ENCODE data around the gene FGFR3.

The FGFR3 gene

GRCh38 chr4:1792832-1793495 is at the start of gene FGFR3:
TSS of gene FGFR3 (plus strand) at chr4:1793293. CDS start at chr4:1793935, 642 bp downstream.
- no peaks in the 10 kb centered on the region for H3K9me3 ChIP-seq (ENCODE audit: low read length)
- peaks cover 8% of the 10 kb centered on the region for H3K36me3 ChIP-seq (ENCODE audit: insufficient read depth, low read length)
- peaks cover 32% of the 10 kb centered on the region for H3K4me1 ChIP-seq (ENCODE audit: insufficient read depth, low read length)
- H3K27me3 ChIP-seq (ENCODE audit: insufficient read depth, low read length): peaks cover 3% of the 10 kb centered on the region
- H2AFZ ChIP-seq (ENCODE audit: low read depth, low read length): no peak within 1 kb of the TSS
- peak within 1 kb of the TSS; percentile 90 for H3K4me3 ChIP-seq (ENCODE audit: low read length)

GRCh38 chr4:1743551-1743950 is 49.5 kb upstream of the FGFR3 start:
- Histone ChIP-seq H2AFZ (ENCODE audit: low read depth, low read length) (no peak overlapping the region), H3K36me3 (ENCODE audit: insufficient read depth, low read length) (peaks cover 51% of the 10 kb centered on the region), H3K4me1 (ENCODE audit: insufficient read depth, low read length) (peaks cover 8% of the 10 kb centered on the region), H3K9me3 (ENCODE audit: low read length) (peaks cover 1% of the 10 kb centered on the region), H3K27me3 (ENCODE audit: insufficient read depth, low read length) (no peaks in the 10 kb centered on the region), H3K4me3 (ENCODE audit: low read length) (no peak overlapping the region)

GRCh38 chr4:1743975-1744374 is 49.1 kb upstream of the FGFR3 start:
- Histone ChIP-seq H3K4me1 (ENCODE audit: insufficient read depth, low read length) (peaks cover 8% of the 10 kb centered on the region), H3K36me3 (ENCODE audit: insufficient read depth, low read length) (peaks cover 47% of the 10 kb centered on the region), H3K27me3 (ENCODE audit: insufficient read depth, low read length) (no peaks in the 10 kb centered on the region), H3K9me3 (ENCODE audit: low read length) (no peaks in the 10 kb centered on the region), H3K4me3 (ENCODE audit: low read length) (no peak overlapping the region), H2AFZ (ENCODE audit: low read depth, low read length) (no peak overlapping the region)

GRCh38 chr4:1744552-1744951 is 48.5 kb upstream of the FGFR3 start:
- H3K4me3 ChIP-seq (ENCODE audit: low read length): no peak overlapping the region
- H3K4me1 ChIP-seq (ENCODE audit: insufficient read depth, low read length): peaks cover 11% of the 10 kb centered on the region
- H3K27me3 ChIP-seq (ENCODE audit: insufficient read depth, low read length): no peaks in the 10 kb centered on the region
- peaks cover 42% of the 10 kb centered on the region for H3K36me3 ChIP-seq (ENCODE audit: insufficient read depth, low read length)
- H3K9me3 ChIP-seq (ENCODE audit: low read length): no peaks in the 10 kb centered on the region
- no peak overlapping the region for H2AFZ ChIP-seq (ENCODE audit: low read depth, low read length)

GRCh38 chr4:1745165-1745564 is 47.9 kb upstream of the FGFR3 start:
- Histone ChIP-seq H2AFZ (ENCODE audit: low read depth, low read length) (no peak overlapping the region), H3K9me3 (ENCODE audit: low read length) (no peaks in the 10 kb centered on the region), H3K4me3 (ENCODE audit: low read length) (no peak overlapping the region), H3K4me1 (ENCODE audit: insufficient read depth, low read length) (peaks cover 15% of the 10 kb centered on the region), H3K36me3 (ENCODE audit: insufficient read depth, low read length) (peaks cover 36% of the 10 kb centered on the region), H3K27me3 (ENCODE audit: insufficient read depth, low read length) (no peaks in the 10 kb centered on the region)

GRCh38 chr4:1745697-1746096 is 47.4 kb upstream of the FGFR3 start:
- no peak overlapping the region for H2AFZ ChIP-seq (ENCODE audit: low read depth, low read length)
- peaks cover 15% of the 10 kb centered on the region for H3K4me1 ChIP-seq (ENCODE audit: insufficient read depth, low read length)
- H3K36me3 ChIP-seq (ENCODE audit: insufficient read depth, low read length): peaks cover 31% of the 10 kb centered on the region
- no peaks in the 10 kb centered on the region for H3K27me3 ChIP-seq (ENCODE audit: insufficient read depth, low read length)
- no peaks in the 10 kb centered on the region for H3K9me3 ChIP-seq (ENCODE audit: low read length)
- no peak overlapping the region for H3K4me3 ChIP-seq (ENCODE audit: low read length)

GRCh38 chr4:1746265-1746691 is 46.8 kb upstream of the FGFR3 start:
- Histone ChIP-seq H2AFZ (ENCODE audit: low read depth, low read length) (no peak overlapping the region), H3K4me1 (ENCODE audit: insufficient read depth, low read length) (peaks cover 15% of the 10 kb centered on the region), H3K9me3 (ENCODE audit: low read length) (no peaks in the 10 kb centered on the region), H3K27me3 (ENCODE audit: insufficient read depth, low read length) (no peaks in the 10 kb centered on the region), H3K4me3 (ENCODE audit: low read length) (no peak overlapping the region), H3K36me3 (ENCODE audit: insufficient read depth, low read length) (peaks cover 25% of the 10 kb centered on the region)

GRCh38 chr4:1746919-1747602 is 46.0 kb upstream of the FGFR3 start:
- no peaks in the 10 kb centered on the region for H3K27me3 ChIP-seq (ENCODE audit: insufficient read depth, low read length)
- H3K4me1 ChIP-seq (ENCODE audit: insufficient read depth, low read length): peaks cover 15% of the 10 kb centered on the region
- H3K36me3 ChIP-seq (ENCODE audit: insufficient read depth, low read length): peaks cover 17% of the 10 kb centered on the region
- H3K4me3 ChIP-seq (ENCODE audit: low read length): no peak overlapping the region
- H3K9me3 ChIP-seq (ENCODE audit: low read length): no peaks in the 10 kb centered on the region
- no peak overlapping the region for H2AFZ ChIP-seq (ENCODE audit: low read depth, low read length)

- no peaks in the 10 kb centered on the region for H3K27me3 ChIP-seq (ENCODE audit: insufficient read depth, low read length)
- H3K4me1 ChIP-seq (ENCODE audit: insufficient read depth, low read length): peaks cover 15% of the 10 kb centered on the region
- no peak overlapping the region for H3K4me3 ChIP-seq (ENCODE audit: low read length)
- no peak overlapping the region for H2AFZ ChIP-seq (ENCODE audit: low read depth, low read length)
- H3K9me3 ChIP-seq (ENCODE audit: low read length): no peaks in the 10 kb centered on the region
- H3K36me3 ChIP-seq (ENCODE audit: insufficient read depth, low read length): peaks cover 15% of the 10 kb centered on the region
Observed at GRCh38 chr4:1747603-1747967, 45.5 kb upstream of the FGFR3 start.

GRCh38 chr4:1748465-1748995 is 44.6 kb upstream of the FGFR3 start:
- no peaks in the 10 kb centered on the region for H3K9me3 ChIP-seq (ENCODE audit: low read length)
- no peaks in the 10 kb centered on the region for H3K27me3 ChIP-seq (ENCODE audit: insufficient read depth, low read length)
- peaks cover 14% of the 10 kb centered on the region for H3K36me3 ChIP-seq (ENCODE audit: insufficient read depth, low read length)
- H3K4me3 ChIP-seq (ENCODE audit: low read length): peak overlapping the region; percentile 16
- no peak overlapping the region for H2AFZ ChIP-seq (ENCODE audit: low read depth, low read length)
- peaks cover 15% of the 10 kb centered on the region for H3K4me1 ChIP-seq (ENCODE audit: insufficient read depth, low read length)

GRCh38 chr4:1749370-1749769 is 43.7 kb upstream of the FGFR3 start:
- Histone ChIP-seq H3K36me3 (ENCODE audit: insufficient read depth, low read length) (peaks cover 5% of the 10 kb centered on the region), H3K4me3 (ENCODE audit: low read length) (no peak overlapping the region), H2AFZ (ENCODE audit: low read depth, low read length) (no peak overlapping the region), H3K9me3 (ENCODE audit: low read length) (no peaks in the 10 kb centered on the region), H3K4me1 (ENCODE audit: insufficient read depth, low read length) (peaks cover 15% of the 10 kb centered on the region), H3K27me3 (ENCODE audit: insufficient read depth, low read length) (no peaks in the 10 kb centered on the region)

- H2AFZ ChIP-seq (ENCODE audit: low read depth, low read length): no peak overlapping the region
- H3K4me1 ChIP-seq (ENCODE audit: insufficient read depth, low read length): peaks cover 15% of the 10 kb centered on the region
- H3K9me3 ChIP-seq (ENCODE audit: low read length): no peaks in the 10 kb centered on the region
- H3K27me3 ChIP-seq (ENCODE audit: insufficient read depth, low read length): peaks cover 2% of the 10 kb centered on the region
- no peak overlapping the region for H3K4me3 ChIP-seq (ENCODE audit: low read length)
- H3K36me3 ChIP-seq (ENCODE audit: insufficient read depth, low read length): peaks cover under 1% of the 10 kb centered on the region
Observed at GRCh38 chr4:1749826-1750225, 43.3 kb upstream of the FGFR3 start.

- H3K4me3 ChIP-seq (ENCODE audit: low read length): no peak overlapping the region
- H3K36me3 ChIP-seq (ENCODE audit: insufficient read depth, low read length): no peaks in the 10 kb centered on the region
- H3K4me1 ChIP-seq (ENCODE audit: insufficient read depth, low read length): peaks cover 15% of the 10 kb centered on the region
- no peak overlapping the region for H2AFZ ChIP-seq (ENCODE audit: low read depth, low read length)
- H3K27me3 ChIP-seq (ENCODE audit: insufficient read depth, low read length): peaks cover 2% of the 10 kb centered on the region
- no peaks in the 10 kb centered on the region for H3K9me3 ChIP-seq (ENCODE audit: low read length)
Observed at GRCh38 chr4:1750381-1751154, 42.5 kb upstream of the FGFR3 start.
